Prostate gland (tissue), 2 donors: ENCODE measurements around the gene PIP5K1B.

Experiments used
- CTCF ChIP-seq, 4 experiments: fragments of 200-600 bp in 2 of 4; fragments of 450-650 bp in 2 of 4; sonication (generic) in 2 of 4; IDR thresholded peaks; 1 replicate in 3 of 4; 2 replicates in 1 of 4; pipeline ENCODE4 v1.5.1; 2016 to 2019; ENCODE audit warnings: antibody characterized with exemption in 4 of 4, mild to moderate bottlenecking in 2 of 4, moderate library complexity in 2 of 4
- POLR2A ChIP-seq: fragments of 450-650 bp; IDR thresholded peaks from one replicate; pipeline ENCODE4 v1.6.1; 2016; ENCODE audit warnings: antibody characterized with exemption, mild to moderate bottlenecking
- POLR2AphosphoS5 ChIP-seq: sonication (generic); formaldehyde crosslinking; IDR thresholded peaks from one replicate; pipeline ENCODE4 v1.6.1; 2017; ENCODE audit warnings: antibody characterized with exemption

GRCh38 chr9:68887232-68887631 lies 182.2 kb downstream of the PIP5K1B start:
- TF ChIP-seq CTCF (IDR thresholded peaks at IDR 0.05) (no peak), POLR2A (no peak), POLR2AphosphoS5 (no peak)
